Measurements from ENCODE around the gene ANKRD28. TPM values are rescaled to one million over a fixed set of nuclear protein-coding genes. Genes with fewer than 3 reads are reported as not detected.

Gene ANKRD28
- total and polyA plus RNA-seq, 2 of the 8 experiments (the other 6 are each of a cell fraction or from before 2014, with no cell fraction given), result 39.1 to 61.7 TPM

GRCh38 chr3:15823092-15823491, 25.3 kb upstream of the ANKRD28 start (continued):
- TF ChIP-seq, protein P1, sequence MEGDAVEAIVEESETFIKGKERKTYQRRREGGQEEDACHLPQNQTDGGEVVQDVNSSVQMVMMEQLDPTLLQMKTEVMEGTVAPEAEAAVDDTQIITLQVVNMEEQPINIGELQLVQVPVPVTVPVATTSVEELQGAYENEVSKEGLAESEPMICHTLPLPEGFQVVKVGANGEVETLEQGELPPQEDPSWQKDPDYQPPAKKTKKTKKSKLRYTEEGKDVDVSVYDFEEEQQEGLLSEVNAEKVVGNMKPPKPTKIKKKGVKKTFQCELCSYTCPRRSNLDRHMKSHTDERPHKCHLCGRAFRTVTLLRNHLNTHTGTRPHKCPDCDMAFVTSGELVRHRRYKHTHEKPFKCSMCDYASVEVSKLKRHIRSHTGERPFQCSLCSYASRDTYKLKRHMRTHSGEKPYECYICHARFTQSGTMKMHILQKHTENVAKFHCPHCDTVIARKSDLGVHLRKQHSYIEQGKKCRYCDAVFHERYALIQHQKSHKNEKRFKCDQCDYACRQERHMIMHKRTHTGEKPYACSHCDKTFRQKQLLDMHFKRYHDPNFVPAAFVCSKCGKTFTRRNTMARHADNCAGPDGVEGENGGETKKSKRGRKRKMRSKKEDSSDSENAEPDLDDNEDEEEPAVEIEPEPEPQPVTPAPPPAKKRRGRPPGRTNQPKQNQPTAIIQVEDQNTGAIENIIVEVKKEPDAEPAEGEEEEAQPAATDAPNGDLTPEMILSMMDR (IDR thresholded peaks at IDR 0.05; ENCODE audit: control extremely low read depth in 1 of 3, insufficient read depth in 1 of 3, low read depth in 1 of 3, low read length in 3 of 3), result no peak
- TF ChIP-seq RNF2 (IDR thresholded peaks at IDR 0.05; ENCODE audit: borderline replicate concordance, low read depth, low read length, missing control alignments, poor library complexity, severe bottlenecking) (no peak), SP4 (IDR thresholded peaks at IDR 0.05; ENCODE audit: low read length) (no peak), TEAD4 (IDR thresholded peaks at IDR 0.05; ENCODE audit: low read depth, low read length) (no peak)
